ENCODE data around the gene CD58. TPM values are rescaled to one million over a fixed set of nuclear protein-coding genes. Genes with fewer than 3 reads are reported as not detected.
A peak's percentile ranks its signal among the peaks of the same experiment; 100 is the strongest.

CD58 gene
- total and polyA plus RNA-seq, 9 of the 15 experiments (the other 6 are each of a cell fraction or from before 2014, with no cell fraction given): 18.1 to 113 (median 37.4) TPM

GRCh38 chr1:116573431-116574095, 2.7 kb upstream of the CD58 start (continued):
- TF ChIP-seq ETS1 (conservative IDR thresholded peaks at IDR 0.05; ENCODE audit: control insufficient read depth, low read depth, low read length) (no peak), MGA (IDR thresholded peaks at IDR 0.05) (no peak), POLR3G (IDR thresholded peaks at IDR 0.05; ENCODE audit: extremely low read depth, insufficient read length, insufficient replicate concordance) (no peak), CREB1 (IDR thresholded peaks at IDR 0.05) (0 out of 2 replicates have a peak, but pooled peaks have one; percentile 14), CREB1 (CRISPR knock-in tag; IDR thresholded peaks at IDR 0.05) (no peak), ZNF830 (CRISPR knock-in tag; IDR thresholded peaks at IDR 0.05) (no peak), RUNX1 (IDR thresholded peaks at IDR 0.05; ENCODE audit: low read depth) (no peak), PTBP1 (IDR thresholded peaks at IDR 0.05; ENCODE audit: low read depth, low read length) (no peak), ZNF436 (CRISPR knock-in tag; IDR thresholded peaks at IDR 0.05) (no peak), ZNF707 (CRISPR knock-in tag; conservative IDR thresholded peaks at IDR 0.05) (no peak), FOSL1 (tag; conservative IDR thresholded peaks at IDR 0.05) (peak; percentile 42; the same call in 1 of the 2 replicates), ZNF507 (tag; conservative IDR thresholded peaks at IDR 0.05) (no peak), ETV6 (IDR thresholded peaks at IDR 0.05; ENCODE audit: borderline replicate concordance in 1 of 2, low read depth in 2 of 2, low read length in 1 of 2) (no peak), ETV6 (CRISPR knock-in tag; IDR thresholded peaks at IDR 0.05; ENCODE audit: borderline replicate concordance) (no peak), KDM2B (CRISPR knock-in tag; IDR thresholded peaks at IDR 0.05) (no peak), BMI1 (IDR thresholded peaks at IDR 0.05; ENCODE audit: low read length) (no peak)
